ENCODE data around the gene SFI1. TPM values are rescaled to one million over a fixed set of nuclear protein-coding genes. Genes with fewer than 3 reads are reported as not detected.

Gene SFI1
- total RNA-seq, 2 experiments from 2014 or later: 281 to 291 TPM

DNA sequence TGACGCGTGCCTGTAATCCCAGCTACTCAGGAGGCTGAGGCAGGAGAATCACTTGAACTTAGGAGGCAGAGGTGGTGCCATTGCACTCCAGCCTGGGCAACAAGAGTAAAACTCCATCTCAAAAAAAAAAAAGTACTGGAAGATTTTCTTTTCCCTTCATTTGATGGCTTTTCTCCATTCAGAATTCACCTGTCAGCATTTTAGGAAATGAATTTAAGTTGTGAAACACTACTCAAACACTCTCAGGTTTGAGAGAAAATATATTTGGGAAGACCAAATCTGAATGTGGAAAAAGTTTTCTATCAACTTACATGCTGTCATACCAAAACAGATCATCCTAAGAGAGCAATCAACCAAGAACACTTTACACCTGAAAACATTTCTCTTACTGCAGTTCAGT lies 9.4 kb upstream of the SFI1 start:
- Histone ChIP-seq H3K9me3 (ENCODE audit: control insufficient read depth in 1 of 2, insufficient read depth in 1 of 2, low read length in 2 of 2) (no peaks in the 10 kb centered on the region), H3K27ac (ENCODE audit: low read depth in 1 of 2, low read length in 2 of 2) (no peak overlapping the region), H3K4me3 (ENCODE audit: low read length) (no peak overlapping the region), H3K4me1 (ENCODE audit: insufficient read depth, low read length) (peaks cover 26% of the 10 kb centered on the region), H3K27me3 (ENCODE audit: control insufficient read depth in 1 of 2, insufficient read depth in 2 of 2, low read length in 2 of 2) (no peaks in the 10 kb centered on the region), H3K36me3 (ENCODE audit: insufficient read depth, low read length) (peaks cover 25% of the 10 kb centered on the region)
- ATAC-seq (ENCODE audit: poor library complexity) (no peak), DNase-seq (no peak)
- POLR2A ChIA-PET: no interaction called here
- Mint-ChIP-seq H3K4me1 (ENCODE audit: low read depth) (peaks cover 57% of the 10 kb centered on the region), H3K27me3 (no peaks in the 10 kb centered on the region), H3K36me3 (ENCODE audit: low read depth) (peaks cover 61% of the 10 kb centered on the region), H3K4me3 (peak overlapping the region; percentile 66), H3K27ac (peak overlapping the region; percentile 27), H3K9me3 (no peaks in the 10 kb centered on the region)
- CTCF ChIA-PET: no interaction called here
- intact Hi-C loops (cut with DNase I, micrococcal nuclease): loop anchor here in 1 of 2 experiments (5.0 to 10.0 kb wide), 2 partner anchors 140 to 892 kb away; partner anchors contain the start of genes PATZ1 and PES1
- TF ChIP-seq, protein P1, sequence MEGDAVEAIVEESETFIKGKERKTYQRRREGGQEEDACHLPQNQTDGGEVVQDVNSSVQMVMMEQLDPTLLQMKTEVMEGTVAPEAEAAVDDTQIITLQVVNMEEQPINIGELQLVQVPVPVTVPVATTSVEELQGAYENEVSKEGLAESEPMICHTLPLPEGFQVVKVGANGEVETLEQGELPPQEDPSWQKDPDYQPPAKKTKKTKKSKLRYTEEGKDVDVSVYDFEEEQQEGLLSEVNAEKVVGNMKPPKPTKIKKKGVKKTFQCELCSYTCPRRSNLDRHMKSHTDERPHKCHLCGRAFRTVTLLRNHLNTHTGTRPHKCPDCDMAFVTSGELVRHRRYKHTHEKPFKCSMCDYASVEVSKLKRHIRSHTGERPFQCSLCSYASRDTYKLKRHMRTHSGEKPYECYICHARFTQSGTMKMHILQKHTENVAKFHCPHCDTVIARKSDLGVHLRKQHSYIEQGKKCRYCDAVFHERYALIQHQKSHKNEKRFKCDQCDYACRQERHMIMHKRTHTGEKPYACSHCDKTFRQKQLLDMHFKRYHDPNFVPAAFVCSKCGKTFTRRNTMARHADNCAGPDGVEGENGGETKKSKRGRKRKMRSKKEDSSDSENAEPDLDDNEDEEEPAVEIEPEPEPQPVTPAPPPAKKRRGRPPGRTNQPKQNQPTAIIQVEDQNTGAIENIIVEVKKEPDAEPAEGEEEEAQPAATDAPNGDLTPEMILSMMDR (IDR thresholded peaks at IDR 0.05): no peak

DNA sequence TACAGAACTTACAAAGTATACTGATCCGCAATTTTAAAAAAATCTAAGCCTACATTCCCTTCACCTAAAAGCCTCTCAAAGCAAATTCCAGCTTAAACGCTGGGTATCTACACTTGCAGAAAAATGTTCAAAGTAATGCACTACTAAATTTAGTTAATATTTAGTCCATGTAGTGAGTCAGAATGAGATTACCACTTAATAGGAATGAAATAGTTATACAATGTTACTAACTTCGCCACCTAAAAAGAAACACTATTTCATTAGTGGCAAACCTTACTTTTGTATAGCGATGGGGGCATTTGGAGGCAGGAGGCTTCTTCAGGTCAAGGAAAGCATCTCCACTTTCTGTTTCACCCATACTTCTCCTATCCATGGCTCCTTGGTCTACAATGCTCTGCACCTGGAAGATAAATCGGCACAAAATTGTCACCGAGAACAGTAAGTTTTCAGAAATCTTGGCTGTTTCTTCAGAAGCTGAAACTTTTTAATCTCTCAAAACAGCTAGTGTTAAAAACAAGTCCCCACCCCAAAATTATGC lies 7.9 kb upstream of the SFI1 start:
- no peaks in the 10 kb centered on the region for H3K27me3 Mint-ChIP-seq
- DNase-seq: peak in 2 of 14 experiments; percentile 5 to 8
- H3K36me3 Mint-ChIP-seq (ENCODE audit: low read depth): peaks cover 49% of the 10 kb centered on the region
- H3K9me3 Mint-ChIP-seq: no peaks in the 10 kb centered on the region
- peak overlapping the region; percentile 78 for H3K4me3 ChIP-seq (ENCODE audit: low read length)
- H3K27ac Mint-ChIP-seq: peak overlapping the region; percentile 81
- no peaks in the 10 kb centered on the region for H3K9me3 ChIP-seq (ENCODE audit: control insufficient read depth in 1 of 2, insufficient read depth in 1 of 2, low read length in 2 of 2)
- peak overlapping the region; percentile 55 to 66 for H3K27ac ChIP-seq (ENCODE audit: low read depth in 1 of 2, low read length in 2 of 2)
- TF ChIP-seq, protein P1 (IDR thresholded peaks at IDR 0.05): no peak
- peaks cover 27% of the 10 kb centered on the region for H3K4me1 ChIP-seq (ENCODE audit: insufficient read depth, low read length)
- H3K27me3 ChIP-seq (ENCODE audit: control insufficient read depth in 1 of 2, insufficient read depth in 2 of 2, low read length in 2 of 2): no peaks in the 10 kb centered on the region
- ChIA-PET CTCF (no interaction called here), POLR2A (interaction anchor here (0.7 to 2.1 kb wide), 5 partner anchors 9 to 198 kb away, joined by 3 to 12 read pairs (median 5); no protein-coding TSS in a partner anchor)
- intact Hi-C loops (cut with DNase I, micrococcal nuclease): loop anchor here (2.0 to 10.0 kb wide), 5 partner anchors 90 to 894 kb away; partner anchors contain the start of genes PATZ1 (in 2 of the 2), DRG1 (in 1 of the 2), PES1 (in 1 of the 2) and PRR14L (in 1 of the 2)
- H3K4me3 Mint-ChIP-seq: peak overlapping the region; percentile 91
- ATAC-seq (ENCODE audit: poor library complexity): no peak
- H3K4me1 Mint-ChIP-seq (ENCODE audit: low read depth): peaks cover 58% of the 10 kb centered on the region
- peaks cover 17% of the 10 kb centered on the region for H3K36me3 ChIP-seq (ENCODE audit: insufficient read depth, low read length)

DNA sequence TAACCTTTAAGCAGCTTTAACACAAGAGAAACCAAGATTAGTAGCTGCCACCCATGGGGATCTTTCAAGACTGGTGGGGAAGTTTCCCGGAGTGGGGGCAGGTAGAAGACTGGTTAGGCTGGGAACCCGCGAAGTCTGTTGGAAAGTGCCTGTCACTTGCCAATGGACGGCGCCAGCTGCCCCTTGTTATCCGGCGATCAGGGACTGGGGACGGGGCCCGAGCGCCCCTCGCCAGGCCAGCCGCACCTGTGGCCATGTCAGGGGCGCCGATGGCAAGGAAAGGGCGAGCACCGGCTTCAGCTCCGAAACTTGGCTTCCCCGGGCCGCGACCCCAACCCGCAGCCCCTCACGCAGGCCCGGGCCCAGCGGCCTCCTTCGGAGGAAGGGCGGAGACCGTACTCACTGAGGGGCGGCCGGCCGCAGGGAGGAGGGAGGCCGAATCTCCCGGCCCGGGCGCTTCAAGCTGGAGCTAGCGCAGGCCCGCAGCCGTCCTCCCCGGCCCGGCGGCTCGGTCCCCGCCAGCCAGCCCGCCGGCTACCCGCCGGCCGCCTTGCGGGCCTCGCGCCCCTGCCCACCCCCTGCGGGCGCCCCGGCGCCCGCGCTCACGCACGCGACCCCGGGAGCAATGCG lies 7.2 kb upstream of the SFI1 start:
- peak overlapping the region; percentile 97 for H3K27ac Mint-ChIP-seq
- peaks cover 42% of the 10 kb centered on the region for H3K36me3 Mint-ChIP-seq (ENCODE audit: low read depth)

More for the DNA sequence above, 7.2 kb upstream of the SFI1 start:
- ATAC-seq (ENCODE audit: poor library complexity): peak; percentile 2
- Mint-ChIP-seq H3K27me3 (no peaks in the 10 kb centered on the region), H3K4me3 (peak overlapping the region; percentile 91), H3K9me3 (no peaks in the 10 kb centered on the region), H3K4me1 (ENCODE audit: low read depth) (peaks cover 58% of the 10 kb centered on the region)
- Histone ChIP-seq H3K4me1 (ENCODE audit: insufficient read depth, low read length) (peaks cover 32% of the 10 kb centered on the region), H3K9me3 (ENCODE audit: control insufficient read depth in 1 of 2, insufficient read depth in 1 of 2, low read length in 2 of 2) (no peaks in the 10 kb centered on the region), H3K27ac (ENCODE audit: low read depth in 1 of 2, low read length in 2 of 2) (peak overlapping the region; percentile 55 to 66), H3K36me3 (ENCODE audit: insufficient read depth, low read length) (peaks cover 10% of the 10 kb centered on the region), H3K4me3 (ENCODE audit: low read length) (peak overlapping the region; percentile 78), H3K27me3 (ENCODE audit: control insufficient read depth in 1 of 2, insufficient read depth in 2 of 2, low read length in 2 of 2) (no peaks in the 10 kb centered on the region)
- CTCF ChIA-PET: no interaction called here
- peak in 6 of 14 experiments; percentile 10 to 62 (median 36) for DNase-seq
- intact Hi-C loops (cut with DNase I, micrococcal nuclease): loop anchor here (1.0 to 10.0 kb wide), 6 partner anchors 8 to 894 kb away; partner anchors contain the start of genes PATZ1 (in 2 of the 2), DRG1 (in 1 of the 2), PES1 (in 1 of the 2) and PRR14L (in 1 of the 2)
- POLR2A ChIA-PET: interaction anchor here (0.7 to 2.1 kb wide), 7 partner anchors 9 to 520 kb away, joined by 3 to 12 read pairs (median 5); partner anchors contain the start of genes MORC2 and TUG1
- TF ChIP-seq, protein P1 (IDR thresholded peaks at IDR 0.05): no peak

Measured in CD4-positive, alpha-beta T cell (primary cell).